Hematopoietic multipotent progenitor cell treated with erythropoietin and hydrocortisone succinate and interleukin-3 and kit ligand, for 4 days (in vitro differentiated cells): Measurements from ENCODE around the gene RAD18.

Experiments
- DNase-seq: peaks from one replicate; pipeline ENCODE4 v3.0.0-alpha.2; 2015

Gene RAD18

GRCh38 chr3:8856721-8857120 is 106.6 kb downstream of the RAD18 start:
- DNase-seq: no peak

DNA sequence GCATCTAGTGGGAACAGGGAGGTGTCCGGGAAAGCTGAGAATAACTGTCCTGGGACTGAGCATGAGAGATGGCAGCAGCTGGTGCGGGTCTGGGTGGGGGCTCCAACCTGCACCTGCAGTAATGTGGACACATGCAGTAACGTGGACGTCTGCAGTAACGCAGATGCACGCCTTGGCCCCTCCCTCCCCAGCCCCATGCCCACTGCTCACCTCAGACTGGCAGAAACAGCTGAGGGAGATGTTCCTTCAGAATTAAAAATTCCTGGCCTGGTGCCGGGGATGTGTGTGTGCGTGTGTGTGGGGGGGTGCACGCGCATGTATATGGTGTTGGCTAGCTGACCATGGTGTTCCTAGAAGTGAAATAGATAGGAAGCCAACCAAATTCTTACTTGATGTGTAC is 107.2 kb downstream of the RAD18 start:
- DNase-seq: no peak

DNA sequence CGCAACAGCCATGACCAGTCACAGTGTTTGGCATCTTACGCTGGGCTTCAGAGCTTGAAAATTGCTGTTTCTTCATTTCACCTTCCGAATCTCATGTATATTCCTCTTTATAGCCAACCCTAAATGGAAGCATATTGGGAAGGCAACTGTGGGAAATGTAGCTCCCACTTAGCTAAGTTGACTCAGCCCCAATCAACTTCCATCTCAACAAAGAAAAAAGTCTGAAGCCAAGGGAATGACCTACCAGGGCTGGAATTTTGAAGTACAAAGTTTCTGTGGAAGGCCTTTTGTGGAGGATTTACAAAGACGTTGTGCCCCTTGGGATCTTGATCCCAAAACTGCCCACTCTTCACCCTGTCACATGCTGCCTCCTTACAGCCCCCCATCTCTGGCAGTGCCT is 108.6 kb downstream of the RAD18 start:
- DNase-seq: no peak

- no peak for DNase-seq
Observed at GRCh38 chr3:8853081-8853480, 110.2 kb downstream of the RAD18 start.

- DNase-seq: no peak
Observed at GRCh38 chr3:8852511-8852910, 110.8 kb downstream of the RAD18 start.

GRCh38 chr3:8851703-8852102 is 111.6 kb downstream of the RAD18 start:
- no peak for DNase-seq

DNA sequence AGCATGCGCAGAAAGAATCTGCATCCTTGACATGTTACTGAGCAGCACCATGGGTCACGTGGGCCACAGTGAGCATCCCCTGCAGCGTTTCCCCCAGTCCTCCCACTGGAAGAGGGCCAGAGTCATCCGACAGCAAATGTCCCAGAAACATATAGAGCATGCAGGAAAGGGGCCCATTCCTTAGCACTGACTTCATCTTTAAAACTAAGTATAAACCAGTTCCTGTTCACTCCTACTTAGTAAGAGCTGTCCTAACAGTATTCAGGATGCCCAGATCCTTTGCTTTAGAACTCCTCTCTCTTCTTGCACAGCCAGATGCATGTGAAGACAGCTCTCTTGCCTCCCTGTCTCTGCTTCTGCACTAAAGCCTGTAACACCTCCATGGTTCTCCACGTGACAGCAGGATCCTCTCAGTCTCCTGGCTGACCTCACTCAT is 114.6 kb downstream of the RAD18 start:
- DNase-seq: no peak

GRCh38 chr3:8847317-8847716 is 116.0 kb downstream of the RAD18 start:
- DNase-seq: no peak

DNA sequence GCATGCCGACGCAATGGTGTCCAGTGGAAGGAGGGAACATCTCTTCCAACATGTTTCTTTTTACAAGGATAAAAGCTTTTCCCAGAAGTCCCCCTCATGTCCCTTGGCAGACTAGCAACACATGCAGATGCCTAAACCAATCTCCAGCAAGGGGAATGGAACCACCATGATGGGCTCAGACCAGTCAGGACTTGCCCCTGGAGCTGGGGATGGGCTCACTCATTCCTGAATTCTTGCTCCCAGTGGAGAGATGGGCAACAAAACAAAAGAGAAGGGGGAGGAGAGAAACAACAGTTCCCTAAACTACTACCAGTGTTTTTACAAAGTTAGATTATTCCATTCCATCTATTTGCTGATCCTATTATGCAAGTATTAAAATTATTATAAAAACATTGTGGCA is 117.1 kb downstream of the RAD18 start:
- DNase-seq: no peak

DNA sequence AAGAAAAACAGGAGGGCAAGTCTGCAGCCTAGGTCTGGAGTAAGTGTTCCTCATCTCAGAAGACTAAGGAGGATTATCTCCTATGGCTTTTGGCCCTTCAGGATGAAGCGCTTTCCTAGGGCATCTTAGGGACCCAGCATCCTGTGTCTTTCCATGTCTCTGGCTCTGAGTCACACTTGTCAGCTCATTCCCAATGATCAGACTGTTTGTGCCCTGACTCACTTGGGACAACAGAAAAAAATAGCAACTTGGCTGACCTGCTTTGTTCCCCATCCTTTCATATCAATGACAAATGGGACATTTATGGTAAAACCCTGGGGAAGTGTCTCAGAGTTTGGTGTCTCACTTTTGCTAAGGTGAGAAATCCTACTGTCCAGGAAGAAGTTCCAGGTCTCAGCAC is 117.6 kb downstream of the RAD18 start:
- no peak for DNase-seq

GRCh38 chr3:8843347-8843746 is 119.9 kb downstream of the RAD18 start:
- DNase-seq: no peak

- no peak for DNase-seq
Observed at GRCh38 chr3:8842293-8842692, 121.0 kb downstream of the RAD18 start.

- no peak for DNase-seq
Observed at GRCh38 chr3:8841472-8841871, 121.8 kb downstream of the RAD18 start.

- DNase-seq: no peak
Observed at GRCh38 chr3:8840556-8840955, 122.7 kb downstream of the RAD18 start.

GRCh38 chr3:8839607-8840325 is 123.5 kb downstream of the RAD18 start:
- DNase-seq: no peak

GRCh38 chr3:8838765-8839423 is 124.4 kb downstream of the RAD18 start:
- no peak for DNase-seq

GRCh38 chr3:8838234-8838633 is 125.0 kb downstream of the RAD18 start:
- DNase-seq: no peak

- no peak for DNase-seq
Observed at GRCh38 chr3:8837162-8837561, 126.1 kb downstream of the RAD18 start.

DNA sequence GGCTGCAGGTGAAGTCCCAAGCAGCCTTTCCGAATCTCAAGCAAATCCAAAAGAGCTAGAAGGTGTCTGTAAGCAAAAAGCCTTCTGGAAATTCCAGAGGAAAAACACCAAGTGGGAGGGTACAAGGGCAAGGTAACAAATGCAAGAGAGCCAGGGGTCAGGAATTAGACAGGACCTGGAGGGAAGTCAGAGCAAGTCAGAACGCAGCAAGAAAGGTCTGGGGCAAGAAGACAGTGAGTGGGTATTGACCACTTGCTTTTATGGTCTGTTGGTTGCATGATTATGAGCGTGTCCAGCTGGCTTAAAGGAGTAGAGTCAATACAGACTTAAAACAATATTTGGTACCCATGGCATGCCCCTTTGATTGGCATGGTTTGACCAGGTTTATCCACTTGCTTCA is 127.2 kb downstream of the RAD18 start:
- no peak for DNase-seq

- DNase-seq: no peak
Observed at GRCh38 chr3:8835385-8835784, 127.9 kb downstream of the RAD18 start.

GRCh38 chr3:8834974-8835373 is 128.3 kb downstream of the RAD18 start:
- DNase-seq: no peak

DNA sequence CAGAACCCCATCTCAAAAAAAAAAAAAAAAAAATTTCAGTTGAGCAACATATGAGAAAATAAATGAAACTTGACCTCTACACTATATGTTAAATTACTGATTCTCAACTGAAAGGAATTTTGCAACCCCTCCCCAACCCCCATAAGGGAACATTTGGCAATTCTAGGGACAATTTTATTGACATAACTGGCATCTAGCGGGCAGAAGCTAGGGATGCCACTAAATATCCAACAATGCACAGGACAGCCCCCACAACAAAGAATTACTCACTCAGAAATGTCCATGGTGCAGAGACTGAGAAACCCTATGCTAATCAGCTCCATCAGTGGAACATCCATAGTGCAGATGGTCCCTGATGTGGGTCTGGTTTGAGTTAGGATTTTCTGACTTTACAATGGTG is 135.6 kb downstream of the RAD18 start:
- no peak for DNase-seq
